ENCODE data around the gene NLRP11.
A peak's percentile ranks its signal among the peaks of the same experiment; 100 is the strongest.

NLRP11 gene

GRCh38 chr19:55831846-55832245 is at the start of gene NLRP11:
NLRP11 (minus strand) TSS chr19:55831999; CDS start chr19:55818174, 13,825 bp downstream.
- DNase-seq = no peak

- no peak for DNase-seq
These were observed 45.4 kb upstream of the NLRP11 start for GRCh38 chr19:55877211-55877610.

- no peak for DNase-seq
These were observed 38.9 kb upstream of the NLRP11 start for GRCh38 chr19:55870736-55871135.

GRCh38 chr19:55867101-55867500 is 35.3 kb upstream of the NLRP11 start:
- no peak for DNase-seq

- no peak for DNase-seq
These were observed 34.7 kb upstream of the NLRP11 start for GRCh38 chr19:55866521-55866920.

- no peak for DNase-seq
These were observed 27.2 kb upstream of the NLRP11 start for GRCh38 chr19:55858969-55859368.

GRCh38 chr19:55858401-55858800 is 26.6 kb upstream of the NLRP11 start:
- DNase-seq = no peak

GRCh38 chr19:55857974-55858373 is 26.2 kb upstream of the NLRP11 start:
- no peak for DNase-seq

- no peak for DNase-seq
These were observed 25.4 kb upstream of the NLRP11 start for GRCh38 chr19:55857149-55857548.

- no peak for DNase-seq
These were observed 23.4 kb upstream of the NLRP11 start for GRCh38 chr19:55855160-55855559.

GRCh38 chr19:55838906-55839305 is 7.1 kb upstream of the NLRP11 start:
- DNase-seq = no peak

- no peak for DNase-seq
These were observed 6.5 kb upstream of the NLRP11 start for GRCh38 chr19:55838251-55838650.

- no peak for DNase-seq
These were observed 4.5 kb upstream of the NLRP11 start, which contains the start of gene NLRP4 for GRCh38 chr19:55836340-55836739. NLRP4 (plus strand) TSS chr19:55836540; CDS start chr19:55852081, 15,541 bp downstream.

- DNase-seq = no peak
These were observed 877 bp upstream of the NLRP11 start for GRCh38 chr19:55832676-55833075.

GRCh38 chr19:55830656-55831055 is 1.1 kb downstream of the NLRP11 start:
- no peak for DNase-seq

- DNase-seq = no peak
These were observed 11.8 kb downstream of the NLRP11 start for GRCh38 chr19:55820037-55820436.

- no peak for DNase-seq
These were observed 17.9 kb downstream of the NLRP11 start for GRCh38 chr19:55813906-55814305.

- DNase-seq = no peak
These were observed 19.4 kb downstream of the NLRP11 start for GRCh38 chr19:55812449-55812848.

- no peak for DNase-seq
These were observed 20.5 kb downstream of the NLRP11 start for GRCh38 chr19:55811340-55811739.

- peak; percentile 47 for DNase-seq
These were observed 22.3 kb downstream of the NLRP11 start for GRCh38 chr19:55809381-55810058.

GRCh38 chr19:55802281-55802680 is 29.5 kb downstream of the NLRP11 start:
- DNase-seq = no peak

- DNase-seq = no peak
These were observed 30.4 kb downstream of the NLRP11 start for GRCh38 chr19:55801416-55801815.

GRCh38 chr19:55795021-55795420 is 36.8 kb downstream of the NLRP11 start:
- no peak for DNase-seq

GRCh38 chr19:55781112-55781511 is 50.7 kb downstream of the NLRP11 start:
- DNase-seq = no peak

- DNase-seq = no peak
These were observed 53.5 kb downstream of the NLRP11 start for GRCh38 chr19:55778331-55778730.

Data from activated CD4-positive, alpha-beta T cell treated with anti-CD3 and anti-CD28 coated beads, Interleukin-2, amount 50 U/mL, for 16 hours (primary cell).